ENCODE measurements around the gene PCDHGB4. TPM values are rescaled to one million over a fixed set of nuclear protein-coding genes. Genes with fewer than 3 reads are reported as not detected.
"Not testable (repeated sequence)": the region's sequence is repeated elsewhere in the genome, so short reads cannot be mapped to it uniquely, and the experiment has no call there.

Gene PCDHGB4
- total and polyA plus RNA-seq, 11 donors, result 2.0 to 11.9 (median 6.8) TPM

GRCh38 chr5:141392429-141393198 lies 5.1 kb downstream of the PCDHGB4 start, which contains the start of gene PCDHGA8:
TSS of gene PCDHGA8 (plus strand) at chr5:141392633. CDS start at chr5:141392814, 181 bp downstream.
- no peak within 1 kb of the TSS for H3K4me3 ChIP-seq
- ATAC-seq (no peak), DNase-seq (no peak)
- H3K27me3 ChIP-seq, result peaks cover 0 to 43% (median 0%) of the 10 kb centered on the region in 9 donors
- peaks cover 0 to 9% (median 0%) of the 10 kb centered on the region in 12 donors for H3K4me1 ChIP-seq
- TF ChIP-seq POLR2A (IDR thresholded peaks at IDR 0.05) (no peak), CTCF (IDR thresholded peaks at IDR 0.05) (peak in 5 of 12 donors; percentile 8 to 31 (median 16))
- peaks cover 0 to 95% (median 63%) of the 10 kb centered on the region in 12 donors for H3K9me3 ChIP-seq
- 39 to 49% (median 44%) methylated on average over 32 to 38 of the region's 38 CpGs for WGBS, 4 donors
- intact Hi-C loops (cut with DNase I), result no loop called here
- H3K36me3 ChIP-seq, result peaks cover 0 to 12% (median 0%) of the 10 kb centered on the region in 9 donors
- no peak within 1 kb of the TSS for H3K27ac ChIP-seq

GRCh38 chr5:141393267-141393666 lies 5.8 kb downstream of the PCDHGB4 start:
- Histone ChIP-seq H3K36me3 (peaks cover 0 to 12% (median 0%) of the 10 kb centered on the region in 9 donors), H3K4me3 (no peak overlapping the region), H3K27me3 (peaks cover 0 to 44% (median 0%) of the 10 kb centered on the region in 9 donors), H3K4me1 (peaks cover 0 to 10% (median 0%) of the 10 kb centered on the region in 12 donors), H3K9me3 (peaks cover 0 to 95% (median 64%) of the 10 kb centered on the region in 12 donors), H3K27ac (no peak overlapping the region)
- DNase-seq, result no peak
- TF ChIP-seq CTCF (IDR thresholded peaks at IDR 0.05) (no peak), POLR2A (IDR thresholded peaks at IDR 0.05) (no peak)
- WGBS, 4 donors, result 48 to 63% (median 56%) methylated on average over 21 of the region's 21 CpGs
- no peak for ATAC-seq
- intact Hi-C loops (cut with DNase I), result no loop called here

- H3K27ac ChIP-seq; DNase-seq; ATAC-seq; H3K4me3 ChIP-seq; intact Hi-C loops (cut with DNase I): not testable (repeated sequence)
- WGBS, 4 donors, result 37 to 53% (median 43%) methylated on average over 24 to 46 of the region's 53 CpGs
- Histone ChIP-seq H3K9me3 (peaks cover 0 to 95% (median 63%) of the 10 kb centered on the region in 12 donors), H3K27me3 (peaks cover 0 to 43% (median 0%) of the 10 kb centered on the region in 9 donors), H3K36me3 (peaks cover 0 to 12% (median 0%) of the 10 kb centered on the region in 9 donors), H3K4me1 (peaks cover 0 to 12% (median 4%) of the 10 kb centered on the region in 12 donors)
Measured at GRCh38 chr5:141394401-141395187, 7.1 kb downstream of the PCDHGB4 start.

- Histone ChIP-seq H3K27ac (peak within 1 kb of the TSS in 1 of 12 donors; percentile 20), H3K4me3 (peak within 1 kb of the TSS in 10 of 12 donors; percentile 32 to 51 (median 42)), H3K27me3 (peaks cover 0 to 36% (median 0%) of the 10 kb centered on the region in 9 donors), H3K4me1 (peaks cover 0 to 12% (median 0%) of the 10 kb centered on the region in 12 donors), H3K9me3 (peaks cover 0 to 97% (median 62%) of the 10 kb centered on the region in 12 donors)
- H3K36me3 ChIP-seq; intact Hi-C loops (cut with DNase I): not testable (repeated sequence)
- ATAC-seq (peak in 3 of 4 donors; percentile 88 to 96 (median 95)), DNase-seq (peak in 2 of 5 donors; percentile 70 to 78)
- 13 to 15% (median 14%) methylated on average over 25 to 26 of the region's 43 CpGs for WGBS, 4 donors
- peak; percentile 40 to 72 (median 58) for TF ChIP-seq CTCF (IDR thresholded peaks at IDR 0.05)
Measured at GRCh38 chr5:141397756-141398551, 10.5 kb downstream of the PCDHGB4 start, which contains the start of gene PCDHGB5. TSS of gene PCDHGB5 (plus strand) at chr5:141397947. CDS start at chr5:141398128, 181 bp downstream.

Measured in heart left ventricle (tissue), 16 donors.